NOMO-1 treated with DMSO at 0.1 percent for 48 hours (cell line): Measurements from ENCODE around the gene RNF212.
"Not testable (repeated sequence)": the region's sequence is repeated elsewhere in the genome, so short reads cannot be mapped to it uniquely, and the experiment has no call there.

ENCODE experiments used
- DNase-seq: peaks from one replicate; lab custom pipeline; 2025; ENCODE audit not compliant: unreplicated experiment; lab: John Stamatoyannopoulos, UW

RNF212 gene

DNA sequence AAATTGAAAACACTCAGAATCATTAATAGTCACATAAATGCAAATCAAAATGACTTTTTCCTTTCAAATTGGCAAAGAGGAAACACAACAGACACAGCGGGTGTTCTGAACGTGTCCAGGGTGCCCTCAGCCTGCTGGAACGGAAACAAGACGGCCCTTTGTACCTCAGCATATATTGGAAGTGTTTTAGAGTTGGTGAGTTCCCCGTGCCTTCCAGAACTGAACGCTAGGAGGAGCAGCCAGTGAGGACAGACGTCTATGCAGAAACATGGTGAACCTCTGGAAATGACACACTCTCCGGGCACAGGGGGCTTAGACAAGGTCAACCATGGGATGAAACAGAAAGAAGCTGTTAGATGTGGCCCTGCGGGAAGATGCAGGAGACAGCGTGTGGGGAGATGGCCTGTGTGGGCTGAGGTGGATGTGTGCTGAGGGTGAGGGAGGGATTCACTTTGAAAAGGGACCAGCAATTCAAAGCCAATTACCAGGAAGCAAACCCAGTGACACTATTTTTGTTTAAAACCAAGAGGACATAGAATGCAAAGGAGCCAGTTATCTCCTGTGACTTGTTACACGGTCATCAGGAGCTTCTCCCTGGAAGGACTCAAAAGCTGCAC is 40.4 kb downstream of the RNF212 start:
- peak; percentile 87 for DNase-seq

DNA sequence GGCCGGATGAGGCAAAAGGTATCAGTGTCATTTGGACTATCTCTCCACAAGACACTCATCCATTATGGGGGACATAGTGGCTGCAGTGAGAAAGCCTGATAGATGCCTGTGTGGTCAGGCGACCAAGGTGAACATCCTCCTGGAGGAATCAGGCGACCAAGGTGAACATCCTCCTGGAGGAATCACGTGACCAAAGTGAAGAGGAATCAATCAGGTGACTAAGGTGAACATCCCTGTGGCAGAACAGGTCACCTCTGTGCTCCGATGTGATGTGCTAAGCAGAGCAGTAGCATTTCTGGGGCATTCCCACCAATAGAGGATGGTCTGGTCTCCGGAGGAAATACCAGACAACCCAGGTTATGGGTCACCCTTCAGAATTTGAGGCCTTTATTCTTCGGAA is 44.0 kb downstream of the RNF212 start:
- no peak for DNase-seq

DNA sequence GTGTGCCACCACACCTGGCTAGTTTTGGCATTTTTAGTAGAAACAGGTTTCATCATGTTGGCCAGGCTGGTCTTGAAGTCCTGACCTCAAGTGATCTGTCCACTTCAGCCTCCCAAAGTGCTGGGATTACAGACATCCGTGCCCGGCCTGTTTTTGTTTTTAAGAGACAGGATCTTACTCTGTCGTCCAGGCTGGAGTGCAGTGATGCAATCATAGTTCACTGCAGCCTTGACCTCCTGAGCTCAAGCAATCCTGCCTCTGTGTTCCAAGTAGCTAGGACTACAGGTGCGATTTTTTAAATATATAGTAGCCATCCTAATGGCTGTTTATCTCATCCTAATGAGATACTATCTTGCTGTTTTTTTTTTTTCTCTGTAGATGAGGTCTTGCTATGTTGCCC is 47.6 kb downstream of the RNF212 start:
- no peak for DNase-seq

DNA sequence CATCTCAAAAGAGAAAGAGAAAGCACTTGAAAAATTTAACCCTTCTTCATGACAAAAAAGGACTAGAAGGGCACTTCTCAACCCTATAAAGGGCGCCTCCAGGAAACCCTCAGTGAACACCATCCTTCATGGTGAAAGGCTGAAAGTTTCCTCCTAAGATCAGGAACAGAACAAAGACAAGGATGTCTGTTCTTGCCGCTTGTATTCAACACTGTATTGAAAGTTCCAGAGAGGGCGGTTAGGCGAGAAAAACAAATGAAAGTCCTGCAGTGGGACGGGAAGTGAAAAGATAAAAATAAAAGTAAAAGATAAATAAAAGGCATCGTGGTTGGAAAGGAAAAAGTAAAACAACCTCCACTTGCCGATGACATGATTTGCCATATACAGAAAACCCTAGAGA is 50.9 kb downstream of the RNF212 start:
- no peak for DNase-seq

DNA sequence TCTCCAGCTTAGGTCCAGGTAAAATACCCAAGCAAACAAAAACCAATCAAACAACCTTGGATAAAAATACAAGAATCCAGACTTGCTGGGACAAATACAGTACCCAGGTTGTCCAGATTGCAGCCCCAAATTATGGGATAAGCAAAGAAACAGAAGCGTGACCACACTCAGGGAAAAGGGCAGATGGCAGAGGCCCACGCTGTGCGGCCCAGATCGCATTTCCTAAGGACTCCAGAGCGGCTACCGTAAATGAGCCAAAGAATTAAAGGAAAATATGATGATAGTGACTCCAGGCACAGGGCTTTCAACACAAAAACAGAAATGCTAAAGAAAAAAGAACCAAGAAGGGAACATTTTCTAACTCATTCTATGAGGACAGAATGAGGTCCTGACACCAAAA is 51.6 kb downstream of the RNF212 start:
- no peak for DNase-seq

DNA sequence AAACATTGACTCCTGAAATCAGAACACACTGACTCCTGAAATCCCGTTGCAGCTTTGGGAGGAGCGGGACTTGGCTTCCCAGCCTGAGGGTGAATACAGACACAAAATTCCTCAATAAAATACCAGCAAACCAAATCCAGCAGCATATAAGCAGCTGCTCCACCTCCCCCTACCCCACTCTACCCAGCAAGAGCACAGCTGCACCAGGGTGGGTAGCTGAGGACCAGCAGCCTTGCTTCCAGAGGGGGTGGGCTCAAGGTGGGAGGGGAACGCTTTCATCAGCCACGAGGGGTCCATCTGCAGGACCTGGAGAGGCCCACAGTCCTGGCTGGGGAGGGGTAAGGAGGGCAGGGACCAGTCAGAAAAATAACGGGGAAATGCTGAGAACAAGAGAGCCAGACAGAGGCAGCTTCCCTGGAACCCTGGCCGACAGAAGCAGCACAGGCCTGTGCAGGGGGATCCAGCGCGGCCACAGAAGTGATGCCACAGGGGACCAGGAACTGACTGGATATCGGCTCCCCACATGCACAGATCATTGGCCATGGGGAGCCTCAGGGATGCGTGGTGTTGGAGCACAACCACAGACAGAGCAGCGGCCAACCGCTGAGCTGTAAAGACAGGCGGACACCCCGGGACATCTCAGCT is 52.2 kb downstream of the RNF212 start:
- DNase-seq = no peak

DNA sequence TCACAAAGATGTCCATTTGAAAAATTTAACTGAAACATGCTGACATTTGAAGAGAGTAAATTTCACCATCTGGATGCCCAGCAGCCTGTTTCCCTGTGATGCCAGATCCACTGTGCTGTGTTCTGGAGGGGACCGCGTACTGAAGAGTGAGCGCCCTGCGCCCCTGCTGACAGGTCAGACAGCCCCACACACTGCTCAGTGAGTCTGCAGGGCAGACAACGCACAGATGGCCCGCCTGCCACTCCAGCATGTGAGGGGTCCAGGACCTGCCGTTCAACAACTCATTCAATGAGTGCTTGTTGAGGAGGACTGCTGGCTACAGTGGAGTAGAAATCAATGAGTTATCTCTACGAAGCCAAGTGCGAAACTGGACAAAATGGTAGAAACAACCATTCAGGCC is 52.7 kb downstream of the RNF212 start:
- no peak for DNase-seq

DNA sequence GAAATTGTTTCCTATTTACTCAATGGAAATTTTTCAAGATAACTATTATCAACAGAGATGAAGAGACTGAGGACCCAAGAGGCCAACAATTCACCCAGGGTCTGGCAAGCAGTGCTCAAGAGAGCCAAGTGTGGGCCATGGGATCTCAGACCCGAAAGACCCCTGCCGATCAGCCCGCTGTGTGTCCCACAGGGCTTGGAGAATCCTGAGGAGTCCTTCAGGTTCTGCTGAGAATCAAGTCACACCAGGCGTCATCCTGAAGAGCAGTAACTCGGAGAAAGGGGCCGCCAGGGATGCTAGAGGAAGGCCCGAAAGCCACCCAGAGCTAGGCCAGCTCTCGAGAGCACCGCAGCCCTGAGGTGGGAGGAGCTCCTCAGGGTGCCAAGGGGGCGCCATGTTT is 53.2 kb downstream of the RNF212 start:
- no peak for DNase-seq

DNA sequence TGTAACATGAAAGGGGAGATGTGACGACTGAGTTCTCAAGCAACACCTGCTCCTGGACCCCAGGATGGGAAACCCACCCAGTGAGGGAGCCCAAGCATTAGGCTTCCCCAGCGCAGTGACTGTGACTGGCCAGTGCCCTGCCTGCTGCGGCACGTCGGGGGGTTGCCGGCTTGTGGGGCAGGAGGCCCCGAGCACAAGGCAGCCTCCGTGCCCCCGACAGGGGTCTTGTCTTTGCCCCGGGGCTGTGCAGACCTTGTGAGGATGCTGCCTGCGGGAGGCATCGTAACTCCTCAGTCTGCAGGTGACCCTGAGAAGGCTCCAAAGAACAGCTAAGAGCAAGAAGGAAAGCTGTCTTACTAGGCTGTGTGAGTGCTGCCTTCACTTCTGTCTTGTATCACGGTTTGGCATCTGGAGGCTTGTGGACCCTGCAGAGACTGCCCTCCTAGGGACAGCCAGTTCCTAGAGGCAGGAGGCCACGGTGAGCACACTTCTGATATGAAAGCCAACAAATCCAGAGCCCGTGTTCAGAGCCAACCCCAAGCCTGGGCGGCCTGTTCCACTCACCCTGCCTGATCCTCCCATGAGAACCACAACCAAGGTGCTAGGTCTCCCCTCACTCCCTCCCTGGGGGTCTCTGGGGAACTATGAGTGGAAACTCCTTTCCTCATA is 54.2 kb downstream of the RNF212 start:
- DNase-seq = no peak

DNA sequence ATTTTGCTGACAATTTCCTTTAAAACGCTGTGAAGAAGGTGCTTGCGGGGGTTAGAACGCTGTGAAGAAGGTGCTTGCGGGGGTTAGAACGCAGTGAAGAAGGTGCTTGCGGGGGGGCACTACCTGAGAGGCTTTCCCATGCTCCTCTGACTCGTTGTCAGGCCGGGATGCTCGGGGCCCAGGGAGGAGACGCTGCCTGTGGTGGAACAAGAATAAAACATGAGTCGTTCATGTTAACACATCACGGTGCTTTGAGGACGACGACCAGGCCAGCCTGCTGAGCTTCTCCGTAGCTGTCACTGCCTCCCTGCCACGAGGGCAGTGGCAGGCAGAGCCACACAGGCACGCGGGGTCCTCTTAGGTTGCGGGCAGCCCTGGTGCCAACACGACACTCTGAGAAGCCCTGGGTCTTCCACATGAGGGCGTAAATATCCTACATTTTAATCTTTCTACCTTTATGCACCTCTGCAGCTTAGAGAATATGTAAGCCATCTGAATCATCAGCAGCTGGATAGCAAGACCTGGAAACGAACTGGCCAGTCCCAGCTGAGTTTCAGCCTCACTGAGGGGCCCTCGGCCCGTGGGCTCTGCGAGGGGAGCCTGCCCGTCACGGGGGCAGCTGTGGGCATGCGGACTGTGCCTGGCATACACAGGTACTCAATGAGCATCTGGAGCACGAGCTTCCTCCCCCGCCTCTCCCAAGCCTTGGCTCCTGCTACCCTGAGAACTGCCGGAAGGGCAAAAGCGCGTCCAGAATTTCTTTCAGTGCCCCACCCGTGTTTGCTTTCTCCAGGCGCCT is 55.0 kb downstream of the RNF212 start:
- DNase-seq = no peak

- DNase-seq = no peak
These were observed 56.0 kb downstream of the RNF212 start for GRCh38 chr4:1057403-1057745.

GRCh38 chr4:1056671-1057402 is 56.5 kb downstream of the RNF212 start:
- DNase-seq = no peak

- peak; percentile 76 for DNase-seq
These were observed 57.4 kb downstream of the RNF212 start for GRCh38 chr4:1055721-1056590.

- DNase-seq = not testable (repeated sequence)
These were observed 58.1 kb downstream of the RNF212 start for GRCh38 chr4:1055243-1055701.

- DNase-seq = not testable (repeated sequence)
These were observed 58.6 kb downstream of the RNF212 start for GRCh38 chr4:1054696-1055242.

DNA sequence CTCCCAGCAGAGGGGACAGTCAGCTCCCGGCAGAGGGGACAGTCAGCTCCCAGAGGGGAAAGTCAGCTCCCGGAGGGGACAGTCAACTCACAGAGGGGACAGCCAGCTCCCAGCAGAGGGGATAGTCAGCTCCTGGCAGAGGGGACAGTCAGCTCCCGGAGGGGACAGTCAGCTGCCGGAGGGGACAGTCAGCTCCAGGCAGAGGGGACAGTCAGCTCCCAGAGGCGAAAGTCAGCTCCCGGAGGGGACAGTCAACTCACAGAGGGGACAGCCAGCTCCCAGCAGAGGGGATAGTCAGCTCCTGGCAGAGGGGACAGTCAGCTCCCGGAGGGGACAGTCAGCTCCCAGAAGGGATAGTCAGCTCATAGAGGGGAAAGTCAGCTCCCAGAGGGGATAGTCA is 59.5 kb downstream of the RNF212 start:
- DNase-seq = not testable (repeated sequence)

GRCh38 chr4:1053080-1053661 is 60.2 kb downstream of the RNF212 start:
- DNase-seq = no peak

DNA sequence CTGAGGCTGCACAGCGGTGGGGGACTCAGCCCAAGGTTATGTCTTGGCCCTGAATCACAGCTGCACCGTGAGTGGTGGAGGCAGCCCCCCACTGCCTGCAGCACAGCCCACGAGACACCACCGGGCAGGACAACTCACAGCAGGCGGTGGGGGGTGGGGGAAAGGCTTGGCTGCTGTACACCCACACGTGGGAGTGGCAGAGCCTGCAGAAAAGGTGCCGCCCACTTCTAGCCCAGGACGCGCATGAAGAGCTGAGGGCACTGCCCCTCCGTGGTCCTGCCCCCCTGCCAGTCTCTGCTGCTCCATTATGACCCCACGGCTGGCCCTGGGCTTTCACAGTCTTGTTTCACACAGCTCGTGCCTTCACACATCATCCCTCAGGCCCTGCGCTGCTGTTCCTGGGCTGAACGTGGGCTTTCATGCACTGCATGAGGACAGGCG is 61.1 kb downstream of the RNF212 start:
- no peak for DNase-seq

- DNase-seq = no peak
These were observed 61.9 kb downstream of the RNF212 start for GRCh38 chr4:1051472-1051871.
